ENCODE results near the gene UBXN6.

Gene UBXN6

DNA sequence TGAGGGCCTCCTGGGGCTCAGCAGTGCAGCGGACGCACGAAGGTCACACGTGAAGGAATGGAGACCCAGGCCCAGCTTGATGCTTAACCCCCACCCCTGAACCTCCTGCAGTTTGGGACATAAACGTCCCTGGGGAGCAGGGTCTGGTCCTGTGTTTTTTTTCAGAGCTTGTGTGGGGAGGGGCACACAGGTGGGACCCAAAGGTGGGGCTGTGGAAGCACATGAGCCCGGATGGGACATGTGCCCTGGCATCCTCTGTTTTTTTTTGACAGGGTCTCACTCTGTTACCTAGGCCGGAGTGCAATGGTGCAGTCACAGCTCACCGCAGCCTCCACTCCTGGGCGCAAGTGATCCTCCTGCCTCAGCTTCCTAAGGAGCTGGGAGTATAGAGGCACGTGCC, 20.5 kb downstream of the UBXN6 start:
- no peak for DNase-seq

DNA sequence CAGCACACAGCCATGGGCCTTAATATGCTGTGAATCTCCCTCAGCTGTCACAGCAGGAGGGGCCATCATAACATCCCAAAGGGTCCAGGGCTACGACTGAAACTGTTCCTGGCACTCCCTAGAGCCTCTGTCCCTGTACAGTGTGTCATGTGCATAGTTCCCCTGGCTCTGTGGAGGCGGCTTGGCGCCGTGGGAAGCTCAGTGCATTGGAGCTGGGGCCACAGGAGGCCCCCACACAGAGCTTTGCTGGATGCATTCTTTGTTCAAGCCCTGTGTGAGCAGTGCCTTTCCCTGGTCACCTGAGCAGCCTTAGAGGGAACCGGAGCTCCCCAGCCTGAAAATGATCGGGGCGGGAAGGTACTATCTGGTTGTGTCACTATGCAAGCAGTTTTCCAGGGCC, 21.4 kb downstream of the UBXN6 start:
- no peak for DNase-seq

GRCh38 chr19:4434391-4434790, 23.2 kb downstream of the UBXN6 start:
- DNase-seq, result no peak

- DNase-seq, result no peak
Measured at GRCh38 chr19:4432918-4433506, 24.6 kb downstream of the UBXN6 start.

GRCh38 chr19:4431808-4432674, 25.6 kb downstream of the UBXN6 start:
- no peak for DNase-seq

GRCh38 chr19:4431296-4431695, 26.3 kb downstream of the UBXN6 start:
- no peak for DNase-seq

DNA sequence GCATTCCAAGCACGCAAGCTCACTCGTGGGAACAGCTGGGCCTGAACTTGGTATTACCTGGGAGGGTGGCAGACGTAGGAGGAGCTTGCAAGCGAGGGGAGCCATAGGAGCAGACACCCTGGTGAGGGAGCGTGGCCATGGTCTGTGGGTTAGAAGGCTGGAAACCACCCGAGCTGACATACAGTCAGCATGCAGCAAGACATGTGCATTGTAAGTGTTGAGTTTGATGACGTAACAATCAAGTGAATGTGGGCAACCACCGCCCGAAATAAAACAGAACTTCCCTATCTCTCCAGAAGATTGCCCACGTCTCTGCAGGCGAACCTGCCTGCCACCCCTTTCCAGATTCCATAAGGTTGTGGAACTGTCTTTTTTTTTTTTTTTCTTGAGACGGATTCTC, 26.8 kb downstream of the UBXN6 start:
- DNase-seq, result no peak

DNA sequence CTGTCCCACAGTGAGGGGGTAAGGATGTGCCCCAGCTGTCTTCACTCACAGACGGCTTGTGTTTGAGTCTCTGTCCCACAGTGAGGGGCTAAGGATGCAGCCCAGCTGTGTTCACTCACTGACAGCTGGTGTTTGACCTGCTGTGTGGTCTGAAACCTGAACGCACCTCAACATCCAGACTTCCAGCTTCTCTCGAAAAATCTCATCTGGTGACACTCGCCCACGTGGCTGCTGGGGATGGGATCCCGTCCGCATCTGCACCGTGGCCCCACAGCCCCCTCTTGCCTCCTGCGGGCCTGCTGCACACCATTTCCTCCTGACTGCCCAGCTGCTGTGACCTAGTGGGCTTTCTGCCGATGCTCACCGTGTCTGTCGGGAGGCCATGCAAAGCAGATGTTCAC, 27.8 kb downstream of the UBXN6 start:
- DNase-seq, result no peak

GRCh38 chr19:4429256-4429655, 28.3 kb downstream of the UBXN6 start:
- DNase-seq, result no peak

DNA sequence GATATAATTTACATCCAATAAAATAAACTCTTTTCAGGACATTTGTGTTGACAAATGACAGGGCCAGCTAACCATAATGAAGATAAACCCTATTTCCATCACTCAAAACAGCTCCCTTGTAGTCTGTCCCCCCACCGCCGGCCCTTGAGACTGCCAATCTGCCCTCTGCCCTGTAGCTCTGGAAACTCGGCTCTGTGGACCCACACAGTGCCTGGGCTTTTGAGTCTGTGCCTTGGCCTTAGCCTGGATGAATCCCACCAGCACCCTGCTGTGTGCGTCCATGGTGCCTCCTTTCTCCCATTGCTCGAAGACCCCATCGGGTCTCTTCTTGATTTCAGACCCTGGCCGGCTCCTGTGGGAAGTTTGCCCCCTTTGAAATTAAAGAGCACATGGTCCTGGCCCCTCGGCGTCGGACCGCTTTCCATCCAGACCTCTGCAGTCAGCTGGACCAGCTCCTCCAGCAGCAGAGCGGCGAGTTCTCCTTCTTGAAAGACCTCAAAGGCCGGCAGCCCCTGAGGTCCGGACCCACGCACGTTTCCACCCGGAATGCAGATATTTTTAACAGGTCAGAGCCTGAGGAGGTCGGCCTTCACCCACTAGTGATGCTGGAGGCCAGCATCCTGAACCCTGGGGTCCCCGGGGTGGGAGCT, 29.1 kb downstream of the UBXN6 start:
- no peak for DNase-seq

- DNase-seq, result no peak
Measured at GRCh38 chr19:4425537-4425936, 32.1 kb downstream of the UBXN6 start.

- DNase-seq, result no peak
Measured at GRCh38 chr19:4423416-4424126, 34.0 kb downstream of the UBXN6 start.

DNA sequence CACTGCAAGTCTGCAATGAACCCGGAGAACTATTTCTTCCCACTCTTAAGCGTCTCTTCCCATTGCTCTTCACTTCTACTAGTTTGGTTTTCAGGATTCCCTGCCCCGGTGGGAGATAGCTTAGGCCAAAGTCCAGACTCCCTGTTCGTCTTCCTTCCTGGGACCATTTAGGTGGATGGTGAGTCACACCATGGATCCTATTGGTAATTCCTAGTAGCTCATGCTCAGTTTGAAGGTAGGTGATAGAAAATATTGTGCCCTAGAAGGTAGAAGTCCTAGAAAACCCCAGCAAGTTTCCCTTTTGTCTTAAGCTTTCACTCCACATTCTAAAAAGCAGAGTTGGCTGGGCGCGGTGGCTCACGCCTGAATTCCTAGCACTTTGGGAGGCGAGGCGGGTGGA, 41.3 kb downstream of the UBXN6 start:
- no peak for DNase-seq

- DNase-seq, result no peak
Measured at GRCh38 chr19:4415352-4415751, 42.2 kb downstream of the UBXN6 start.

GRCh38 chr19:4414800-4415321, 42.7 kb downstream of the UBXN6 start:
- DNase-seq, result no peak

DNA sequence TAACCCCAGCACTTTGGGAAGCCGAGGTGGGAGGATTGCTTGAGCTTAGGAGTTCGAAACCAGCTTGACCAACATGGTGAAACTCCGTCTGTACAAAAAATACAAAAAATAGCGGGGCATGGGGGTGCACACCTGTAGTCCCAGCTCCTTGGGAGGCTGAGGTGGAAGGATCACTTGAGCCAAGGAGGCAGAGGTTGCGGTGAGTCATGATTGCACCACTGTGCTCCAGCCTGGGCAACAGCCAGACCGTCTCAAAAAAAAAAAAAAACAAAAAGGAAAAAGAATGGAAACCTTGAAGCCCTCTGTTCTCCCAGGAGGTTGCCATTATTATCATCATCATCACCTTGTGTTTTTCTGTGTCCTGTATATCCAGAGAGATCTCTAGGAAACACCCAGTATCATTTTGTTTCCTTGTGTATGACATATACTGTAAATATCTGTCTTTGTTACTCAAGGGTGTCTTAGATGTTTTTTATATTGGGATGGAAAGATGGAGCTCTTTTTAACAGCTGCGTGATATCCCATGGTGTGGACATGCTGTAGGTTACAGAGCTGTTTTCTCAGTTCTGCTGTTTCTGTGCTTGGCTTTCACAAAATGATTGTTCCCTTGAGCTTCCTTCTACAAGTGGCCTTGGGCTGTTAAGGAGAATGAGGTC, 43.3 kb downstream of the UBXN6 start:
- DNase-seq, result no peak

DNA sequence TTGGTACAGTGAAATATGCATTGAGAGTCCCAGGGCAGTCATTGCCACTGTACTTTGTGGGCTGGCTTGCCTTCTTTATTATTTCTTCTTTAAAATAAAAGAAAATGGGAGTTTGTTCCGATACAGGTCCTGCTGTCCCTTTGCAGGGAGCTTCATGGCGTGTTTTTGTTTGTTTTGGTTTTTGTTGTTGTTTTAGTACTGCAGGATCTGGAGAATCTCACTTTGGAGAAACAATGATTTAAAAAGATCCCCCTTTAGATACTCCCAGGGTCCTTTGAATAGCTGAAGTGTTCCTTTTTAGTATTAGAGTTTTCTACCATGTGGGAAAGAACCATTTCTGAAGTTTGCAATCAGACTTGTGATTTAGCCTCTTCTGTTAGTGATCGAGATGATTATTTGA, 44.0 kb downstream of the UBXN6 start:
- no peak for DNase-seq

DNA sequence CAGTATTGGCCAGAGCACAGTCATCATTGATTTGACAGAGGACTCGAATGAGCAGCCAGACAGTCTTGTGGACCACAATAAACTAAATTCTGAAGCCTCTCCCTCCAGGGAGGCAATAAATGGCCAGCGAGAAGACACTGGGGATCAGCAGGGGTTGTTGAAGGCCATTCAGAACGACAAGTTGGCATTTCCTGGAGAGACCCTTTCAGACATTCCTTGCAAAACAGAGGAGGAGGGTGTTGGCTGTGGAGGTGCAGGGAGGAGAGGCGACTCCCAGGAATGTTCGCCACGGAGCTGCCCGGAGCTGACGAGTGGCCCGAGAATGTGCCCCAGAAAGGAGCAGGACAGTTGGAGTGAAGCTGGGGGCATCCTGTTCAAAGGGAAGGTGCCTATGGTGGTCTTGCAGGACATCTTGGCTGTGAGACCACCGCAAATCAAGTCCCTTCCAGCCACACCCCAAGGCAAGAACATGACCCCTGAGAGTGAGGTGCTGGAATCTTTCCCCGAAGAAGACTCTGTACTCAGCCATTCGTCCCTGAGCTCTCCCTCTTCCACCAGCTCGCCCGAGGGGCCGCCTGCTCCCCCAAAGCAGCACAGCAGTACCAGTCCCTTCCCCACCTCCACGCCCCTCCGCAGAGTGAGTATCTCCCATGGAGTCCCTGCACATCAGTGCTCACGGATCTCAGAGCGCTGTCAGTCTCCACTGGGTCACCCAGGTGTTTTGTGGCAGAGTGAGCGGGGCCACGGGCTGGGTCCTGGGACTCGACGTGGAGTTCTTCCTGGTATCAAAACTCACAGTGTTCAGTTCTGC, 48.3 kb downstream of the UBXN6 start:
- no peak for DNase-seq

DNA sequence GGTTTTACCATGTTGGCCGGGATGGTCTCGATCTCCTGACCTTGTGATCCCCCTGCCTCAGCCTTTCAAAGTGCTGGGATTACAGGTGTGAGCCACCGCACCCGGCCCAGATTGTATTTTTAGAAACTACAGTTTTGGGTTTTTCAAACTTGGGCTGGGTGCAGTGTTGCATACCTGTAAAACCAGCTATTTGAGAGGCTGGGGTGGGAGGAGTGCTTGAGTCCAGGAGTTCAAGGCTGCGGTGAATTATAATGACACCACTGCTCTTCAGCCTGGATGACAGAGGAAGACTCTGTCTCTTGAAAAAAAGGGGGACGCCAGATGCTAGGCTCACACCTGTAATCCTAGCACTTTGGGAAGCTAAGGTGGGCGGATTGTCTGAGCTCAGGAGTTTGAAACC, 51.0 kb downstream of the UBXN6 start:
- no peak for DNase-seq

DNA sequence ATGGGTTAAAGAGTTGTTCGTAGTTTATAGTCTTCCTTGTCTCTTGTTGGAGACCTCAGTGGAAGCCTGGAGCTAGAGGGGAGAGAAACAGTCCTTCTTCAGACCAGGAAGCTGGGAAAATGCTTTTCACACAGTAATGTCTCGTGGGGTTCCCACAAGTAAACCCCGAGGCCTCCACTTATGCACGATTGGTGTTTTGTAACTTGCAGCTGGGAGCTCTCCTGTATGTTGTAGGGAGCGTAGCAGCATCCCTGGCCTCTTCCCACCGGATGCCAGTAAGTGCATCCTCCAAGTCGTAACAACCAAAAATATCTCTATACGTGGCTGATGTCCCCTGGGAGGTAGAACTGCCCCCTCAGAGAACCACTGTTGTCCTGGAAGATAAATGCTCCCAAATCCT, 51.6 kb downstream of the UBXN6 start:
- no peak for DNase-seq

DNA sequence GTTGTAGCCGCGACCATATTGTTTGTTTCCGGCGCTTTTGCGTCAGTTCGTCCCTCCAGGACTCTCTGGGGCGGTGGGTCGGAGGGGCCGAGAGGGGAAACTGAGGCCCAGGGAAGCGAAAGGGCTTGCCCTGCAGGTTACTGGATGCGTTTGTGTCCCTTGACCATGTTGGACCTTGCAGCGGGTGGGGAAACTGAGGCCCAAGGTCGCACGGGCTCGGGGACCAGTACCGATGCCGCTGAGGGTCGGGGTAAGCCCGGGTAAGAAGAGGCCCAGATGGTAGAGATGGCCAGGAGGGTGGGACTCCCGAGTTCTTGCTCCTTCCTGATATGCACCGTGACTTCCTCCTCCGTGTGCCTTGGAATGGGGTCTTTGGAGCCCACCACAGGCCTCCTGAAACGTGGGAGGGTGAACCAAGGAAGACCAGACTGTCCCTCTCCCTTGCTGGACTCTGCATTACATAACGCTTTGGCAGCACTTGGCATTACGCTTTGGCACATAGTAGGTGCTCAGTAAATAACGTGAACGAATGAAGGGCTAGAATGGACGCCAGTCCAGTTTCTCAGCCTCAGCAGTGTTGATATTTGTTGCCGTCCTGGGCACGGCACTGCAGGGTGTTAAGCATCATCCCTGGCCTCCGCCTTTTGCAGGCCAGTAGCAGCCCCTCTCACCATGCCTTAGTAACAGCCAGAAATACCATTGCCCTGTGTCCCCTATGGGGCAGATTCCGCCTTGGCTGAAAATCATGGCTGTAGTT, 54.4 kb downstream of the UBXN6 start:
- no peak for DNase-seq

Data from cortex of kidney (tissue), 1 donor.